Measurements from ENCODE around the gene NEURL2. TPM values are rescaled to one million over a fixed set of nuclear protein-coding genes. Genes with fewer than 3 reads are reported as not detected.

NEURL2 gene
- total and polyA plus RNA-seq, 10 donors, result 2.7 to 19.4 (median 5.5) TPM

GRCh38 chr20:45882469-45883099 lies 8.4 kb downstream of the NEURL2 start:
- intact Hi-C loops (cut with DNase I; ENCODE audit: low total_unique reads), result loop anchor here (10.0 kb wide), 1 partner anchor 88 kb away; the partner anchor contains the start of genes DNTTIP1 and WFDC3

GRCh38 chr20:45880988-45881788 lies 9.8 kb downstream of the NEURL2 start, which contains the start of gene ZSWIM1:
Gene ZSWIM1, plus strand, starts transcription at chr20:45881227. Its CDS starts 1,366 bp downstream, at chr20:45882593.
- H3K27ac ChIP-seq, result peak within 1 kb of the TSS; percentile 62 to 92 (median 83)
- peaks cover 0 to 67% (median 36%) of the 10 kb centered on the region in 6 donors for H3K36me3 ChIP-seq
- peak within 1 kb of the TSS; percentile 45 to 83 (median 54) for H3K4me3 ChIP-seq
- H3K9me3 ChIP-seq, result no peaks in the 10 kb centered on the region
- peaks cover 28 to 58% (median 47%) of the 10 kb centered on the region in 6 donors for H3K4me1 ChIP-seq
- intact Hi-C loops (cut with DNase I; ENCODE audit: low total_unique reads), result loop anchor here (10.0 kb wide), 1 partner anchor 86 kb away; the partner anchor contains the start of genes DNTTIP1 and WFDC3
- DNase-seq, result peak; percentile 99
- WGBS, 5 donors, result 0 to 1% (median 1%) methylated on average over 22 to 23 of the region's 23 CpGs
- no peaks in the 10 kb centered on the region for H3K27me3 ChIP-seq (replicated peaks in 1 of 7)
- TF ChIP-seq POLR2A (IDR thresholded peaks at IDR 0.05), result no peak
- peak; percentile 67 to 93 (median 87) for TF ChIP-seq POLR2AphosphoS5 (IDR thresholded peaks at IDR 0.05)
- TF ChIP-seq CTCF (IDR thresholded peaks at IDR 0.05 in 8 of 11, conservative IDR thresholded peaks at IDR 0.05 in 3 of 11), result peak in 2 of 11 experiments; percentile 14 to 20

More at GRCh38 chr20:45882469-45883099, 8.4 kb downstream of the NEURL2 start:
- 80 to 93% (median 84%) methylated on average over 4 of the region's 4 CpGs for WGBS, 5 donors
- no peak overlapping the region for H3K27ac ChIP-seq
- H3K4me1 ChIP-seq, result peaks cover 28 to 63% (median 48%) of the 10 kb centered on the region in 6 donors
- H3K27me3 ChIP-seq (replicated peaks in 1 of 7), result no peaks in the 10 kb centered on the region
- peak; percentile 19 for DNase-seq
- H3K36me3 ChIP-seq, result peaks cover 0 to 69% (median 34%) of the 10 kb centered on the region in 6 donors
- H3K9me3 ChIP-seq, result no peaks in the 10 kb centered on the region
- TF ChIP-seq CTCF (IDR thresholded peaks at IDR 0.05 in 8 of 11, conservative IDR thresholded peaks at IDR 0.05 in 3 of 11) (no peak), POLR2AphosphoS5 (IDR thresholded peaks at IDR 0.05) (no peak), POLR2A (IDR thresholded peaks at IDR 0.05) (no peak)
- H3K4me3 ChIP-seq, result no peak overlapping the region

GRCh38 chr20:45878076-45878761 lies 12.8 kb downstream of the NEURL2 start:
- H3K36me3 ChIP-seq, result peaks cover 0 to 39% (median 29%) of the 10 kb centered on the region in 6 donors
- DNase-seq, result peak; percentile 63
- no peak overlapping the region for H3K27ac ChIP-seq
- no peak for TF ChIP-seq POLR2A (IDR thresholded peaks at IDR 0.05)
- TF ChIP-seq POLR2AphosphoS5 (IDR thresholded peaks at IDR 0.05), result no peak
- no peak for TF ChIP-seq CTCF (IDR thresholded peaks at IDR 0.05 in 8 of 11, conservative IDR thresholded peaks at IDR 0.05 in 3 of 11)
- 90 to 93% (median 91%) methylated on average over 13 of the region's 13 CpGs for WGBS, 5 donors
- intact Hi-C loops (cut with DNase I; ENCODE audit: low total_unique reads), result no loop called here
- H3K4me3 ChIP-seq, result no peak overlapping the region
- H3K9me3 ChIP-seq, result no peaks in the 10 kb centered on the region
- H3K27me3 ChIP-seq (replicated peaks in 1 of 7), result no peaks in the 10 kb centered on the region
- H3K4me1 ChIP-seq, result peaks cover 16 to 30% (median 25%) of the 10 kb centered on the region in 6 donors

Measured in spleen (tissue), 11 donors.